Neural cell (in vitro differentiated cells): ENCODE measurements around the gene SLC24A3.

Source experiments
- EP300 ChIP-seq: fragments of 450-650 bp; conservative IDR thresholded peaks from 2 replicates; pipeline ENCODE4 v1.6.1; 2014; ENCODE audit warnings: antibody characterized with exemption, mild to moderate bottlenecking, moderate library complexity; ENCODE audit not compliant: poor library complexity, severe bottlenecking
- EZH2 ChIP-seq: fragments of 200-600, 300-800 bp; shearing (Covaris generic), sonication (generic); IDR thresholded peaks from 2 replicates; pipeline ENCODE4 v1.6.1; 2014; ENCODE audit warnings: antibody characterized with exemption, low read length, borderline replicate concordance, mild to moderate bottlenecking; ENCODE audit not compliant: insufficient read depth, poor library complexity, severe bottlenecking
- MXI1 ChIP-seq: fragments of 450-650 bp; conservative IDR thresholded peaks from 2 replicates; pipeline ENCODE4 v1.6.1; 2014; ENCODE audit warnings: antibody characterized with exemption, mild to moderate bottlenecking; ENCODE audit not compliant: poor library complexity, severe bottlenecking
- POLR2AphosphoS5 ChIP-seq: IDR thresholded peaks from 2 replicates; pipeline ENCODE4 v1.6.1; 2012
- RAD21 ChIP-seq: fragments of 450-650 bp; conservative IDR thresholded peaks from 2 replicates; pipeline ENCODE4 v1.6.1; 2014; ENCODE audit warnings: antibody characterized with exemption, mild to moderate bottlenecking, moderate library complexity
- SMC3 ChIP-seq: fragments of 450-650 bp; conservative IDR thresholded peaks from 2 replicates; pipeline ENCODE4 v1.6.1; 2014; ENCODE audit warnings: antibody characterized with exemption, mild to moderate bottlenecking, moderate library complexity; ENCODE audit not compliant: poor library complexity
- TAF1 ChIP-seq: IDR thresholded peaks from 2 replicates; pipeline ENCODE4 v1.6.1; 2012; ENCODE audit warnings: low read depth
- TF ChIP-seq, protein P1 (sequence below): fragments of 450-650 bp; IDR thresholded peaks from 2 replicates; pipeline ENCODE4 v1.5.1; 2014; ENCODE audit warnings: antibody characterized with exemption, mild to moderate bottlenecking, moderate library complexity; ENCODE audit not compliant: poor library complexity, severe bottlenecking
- TF ChIP-seq, protein P2 (sequence below): IDR thresholded peaks from 2 replicates; pipeline ENCODE4 v1.6.1; 2012; ENCODE audit warnings: borderline replicate concordance

DNA sequence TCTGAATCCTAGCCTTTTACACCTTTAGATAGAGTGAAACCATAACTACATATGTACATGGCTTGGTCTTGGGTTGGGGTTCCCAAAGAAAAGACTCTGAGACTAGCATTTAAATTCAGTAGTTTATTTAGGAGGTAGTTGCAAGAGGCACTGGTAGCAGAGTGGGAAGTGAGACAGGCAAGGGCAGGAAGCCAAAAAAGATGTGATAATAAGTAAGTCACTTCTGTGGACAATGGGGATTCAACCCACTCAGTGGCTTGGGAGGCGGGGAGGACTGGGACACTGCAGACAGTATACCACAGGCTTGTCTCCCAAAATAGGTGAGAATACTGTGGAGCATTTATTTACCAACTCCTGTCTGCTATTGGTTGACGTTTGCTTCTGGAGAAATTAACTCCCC lies 131.9 kb downstream of the SLC24A3 start:
- TF ChIP-seq EP300 (no peak), MXI1 (no peak), POLR2AphosphoS5 (no peak), EZH2 (no peak), RAD21 (no peak), TAF1 (no peak), SMC3 (no peak)
- TF ChIP-seq, protein P1, sequence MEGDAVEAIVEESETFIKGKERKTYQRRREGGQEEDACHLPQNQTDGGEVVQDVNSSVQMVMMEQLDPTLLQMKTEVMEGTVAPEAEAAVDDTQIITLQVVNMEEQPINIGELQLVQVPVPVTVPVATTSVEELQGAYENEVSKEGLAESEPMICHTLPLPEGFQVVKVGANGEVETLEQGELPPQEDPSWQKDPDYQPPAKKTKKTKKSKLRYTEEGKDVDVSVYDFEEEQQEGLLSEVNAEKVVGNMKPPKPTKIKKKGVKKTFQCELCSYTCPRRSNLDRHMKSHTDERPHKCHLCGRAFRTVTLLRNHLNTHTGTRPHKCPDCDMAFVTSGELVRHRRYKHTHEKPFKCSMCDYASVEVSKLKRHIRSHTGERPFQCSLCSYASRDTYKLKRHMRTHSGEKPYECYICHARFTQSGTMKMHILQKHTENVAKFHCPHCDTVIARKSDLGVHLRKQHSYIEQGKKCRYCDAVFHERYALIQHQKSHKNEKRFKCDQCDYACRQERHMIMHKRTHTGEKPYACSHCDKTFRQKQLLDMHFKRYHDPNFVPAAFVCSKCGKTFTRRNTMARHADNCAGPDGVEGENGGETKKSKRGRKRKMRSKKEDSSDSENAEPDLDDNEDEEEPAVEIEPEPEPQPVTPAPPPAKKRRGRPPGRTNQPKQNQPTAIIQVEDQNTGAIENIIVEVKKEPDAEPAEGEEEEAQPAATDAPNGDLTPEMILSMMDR: no peak
- TF ChIP-seq, protein P2, sequence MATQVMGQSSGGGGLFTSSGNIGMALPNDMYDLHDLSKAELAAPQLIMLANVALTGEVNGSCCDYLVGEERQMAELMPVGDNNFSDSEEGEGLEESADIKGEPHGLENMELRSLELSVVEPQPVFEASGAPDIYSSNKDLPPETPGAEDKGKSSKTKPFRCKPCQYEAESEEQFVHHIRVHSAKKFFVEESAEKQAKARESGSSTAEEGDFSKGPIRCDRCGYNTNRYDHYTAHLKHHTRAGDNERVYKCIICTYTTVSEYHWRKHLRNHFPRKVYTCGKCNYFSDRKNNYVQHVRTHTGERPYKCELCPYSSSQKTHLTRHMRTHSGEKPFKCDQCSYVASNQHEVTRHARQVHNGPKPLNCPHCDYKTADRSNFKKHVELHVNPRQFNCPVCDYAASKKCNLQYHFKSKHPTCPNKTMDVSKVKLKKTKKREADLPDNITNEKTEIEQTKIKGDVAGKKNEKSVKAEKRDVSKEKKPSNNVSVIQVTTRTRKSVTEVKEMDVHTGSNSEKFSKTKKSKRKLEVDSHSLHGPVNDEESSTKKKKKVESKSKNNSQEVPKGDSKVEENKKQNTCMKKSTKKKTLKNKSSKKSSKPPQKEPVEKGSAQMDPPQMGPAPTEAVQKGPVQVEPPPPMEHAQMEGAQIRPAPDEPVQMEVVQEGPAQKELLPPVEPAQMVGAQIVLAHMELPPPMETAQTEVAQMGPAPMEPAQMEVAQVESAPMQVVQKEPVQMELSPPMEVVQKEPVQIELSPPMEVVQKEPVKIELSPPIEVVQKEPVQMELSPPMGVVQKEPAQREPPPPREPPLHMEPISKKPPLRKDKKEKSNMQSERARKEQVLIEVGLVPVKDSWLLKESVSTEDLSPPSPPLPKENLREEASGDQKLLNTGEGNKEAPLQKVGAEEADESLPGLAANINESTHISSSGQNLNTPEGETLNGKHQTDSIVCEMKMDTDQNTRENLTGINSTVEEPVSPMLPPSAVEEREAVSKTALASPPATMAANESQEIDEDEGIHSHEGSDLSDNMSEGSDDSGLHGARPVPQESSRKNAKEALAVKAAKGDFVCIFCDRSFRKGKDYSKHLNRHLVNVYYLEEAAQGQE: no peak
